ENCODE data around the gene ANK3. TPM values are rescaled to one million over a fixed set of nuclear protein-coding genes. Genes with fewer than 3 reads are reported as not detected.

ANK3 gene
- total and polyA plus RNA-seq, 2 donors (not counting 3 experiments of a cell fraction or from before 2014, with no cell fraction given), result 0.88 to 8.5 TPM

DNA sequence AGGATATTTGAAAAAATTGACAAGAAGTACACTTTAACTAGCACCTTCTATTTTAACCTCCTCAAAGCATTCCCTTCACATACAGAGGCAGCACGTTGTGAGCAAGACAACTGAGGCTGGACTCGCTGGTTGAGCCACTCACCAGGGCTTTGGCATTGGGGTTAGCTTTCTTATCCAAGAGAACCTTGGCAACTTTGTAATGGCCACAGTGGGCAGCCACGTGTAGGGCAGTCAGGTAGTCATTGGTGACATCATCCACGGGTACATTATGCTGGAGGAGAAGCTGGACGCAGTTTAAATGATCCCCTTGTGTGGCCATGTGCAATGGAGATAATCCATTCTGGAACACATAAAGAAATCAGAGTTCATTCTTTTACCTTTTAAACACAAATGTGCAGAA lies 181.8 kb downstream of the ANK3 start:
- dilution Hi-C loops (cut with MboI; ENCODE audit: extremely low pct_ligation_motif_present, low sequenced_read_pairs), result no loop called here
- Histone ChIP-seq H3K9me1 (replicated peaks; ENCODE audit: control insufficient read depth, extremely low read depth, insufficient read depth, low read length) (no peaks in the 10 kb centered on the region), H2AFZ (ENCODE audit: low read depth, low read length) (no peak overlapping the region), H3K27ac (ENCODE audit: insufficient read depth, low read depth, low read length) (no peak overlapping the region), H3K27me3 (ENCODE audit: control insufficient read depth in 2 of 2, insufficient read depth in 2 of 2, low read length in 2 of 2) (no peaks in the 10 kb centered on the region), H3K9ac (replicated peaks; ENCODE audit: extremely low read depth, insufficient read depth, low read length) (no peak overlapping the region), H3K9me3 (replicated peaks; ENCODE audit: control insufficient read depth, insufficient read depth, low read length) (no peaks in the 10 kb centered on the region), H3K4me1 (ENCODE audit: control insufficient read depth, extremely low read depth, insufficient read depth, low read length) (peaks cover 8% of the 10 kb centered on the region), H3K79me2 (ENCODE audit: control insufficient read depth, insufficient read depth, low read length) (no peaks in the 10 kb centered on the region), H3K4me2 (ENCODE audit: insufficient read depth, low read length) (no peak overlapping the region), H3K4me3 (replicated peaks in 1 of 3; ENCODE audit: insufficient read depth in 1 of 3, low read depth in 1 of 3, low read length in 3 of 3) (no peak overlapping the region), H3K36me3 (ENCODE audit: control insufficient read depth in 2 of 2, extremely low read depth in 1 of 2, insufficient read depth in 2 of 2, low read length in 2 of 2) (no peaks in the 10 kb centered on the region), H4K20me1 (replicated peaks; ENCODE audit: control insufficient read depth, extremely low read depth, insufficient read depth, low read length) (no peaks in the 10 kb centered on the region)
- POLR2A ChIA-PET, result no interaction called here
- CTCF ChIA-PET, result interaction anchor here (0.6 to 5.9 kb wide), 22 partner anchors 9 to 582 kb away, joined by 3 to 128 read pairs (median 8); no protein-coding TSS in a partner anchor
- DNase-seq (ENCODE audit: low read depth, low spot score), result no peak
- BruUV-seq (replicated peaks), result no TSS peak
- TF ChIP-seq POLR2A (IDR thresholded peaks at IDR 0.05; ENCODE audit: low read depth, low read length) (no peak), MYC (IDR thresholded peaks at IDR 0.05; ENCODE audit: low read depth, low read length) (no peak), FOS (IDR thresholded peaks at IDR 0.05; ENCODE audit: borderline replicate concordance, insufficient read depth, low read length) (no peak), GATA2 (IDR thresholded peaks at IDR 0.05; ENCODE audit: insufficient read depth, insufficient read length, low read depth, low read length) (no peak)
- TF ChIP-seq, protein P1, sequence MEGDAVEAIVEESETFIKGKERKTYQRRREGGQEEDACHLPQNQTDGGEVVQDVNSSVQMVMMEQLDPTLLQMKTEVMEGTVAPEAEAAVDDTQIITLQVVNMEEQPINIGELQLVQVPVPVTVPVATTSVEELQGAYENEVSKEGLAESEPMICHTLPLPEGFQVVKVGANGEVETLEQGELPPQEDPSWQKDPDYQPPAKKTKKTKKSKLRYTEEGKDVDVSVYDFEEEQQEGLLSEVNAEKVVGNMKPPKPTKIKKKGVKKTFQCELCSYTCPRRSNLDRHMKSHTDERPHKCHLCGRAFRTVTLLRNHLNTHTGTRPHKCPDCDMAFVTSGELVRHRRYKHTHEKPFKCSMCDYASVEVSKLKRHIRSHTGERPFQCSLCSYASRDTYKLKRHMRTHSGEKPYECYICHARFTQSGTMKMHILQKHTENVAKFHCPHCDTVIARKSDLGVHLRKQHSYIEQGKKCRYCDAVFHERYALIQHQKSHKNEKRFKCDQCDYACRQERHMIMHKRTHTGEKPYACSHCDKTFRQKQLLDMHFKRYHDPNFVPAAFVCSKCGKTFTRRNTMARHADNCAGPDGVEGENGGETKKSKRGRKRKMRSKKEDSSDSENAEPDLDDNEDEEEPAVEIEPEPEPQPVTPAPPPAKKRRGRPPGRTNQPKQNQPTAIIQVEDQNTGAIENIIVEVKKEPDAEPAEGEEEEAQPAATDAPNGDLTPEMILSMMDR (IDR thresholded peaks at IDR 0.05; ENCODE audit: extremely low read depth in 1 of 2, insufficient read depth in 1 of 2, low read depth in 1 of 2, low read length in 2 of 2), result no peak
- TF ChIP-seq, protein P2, sequence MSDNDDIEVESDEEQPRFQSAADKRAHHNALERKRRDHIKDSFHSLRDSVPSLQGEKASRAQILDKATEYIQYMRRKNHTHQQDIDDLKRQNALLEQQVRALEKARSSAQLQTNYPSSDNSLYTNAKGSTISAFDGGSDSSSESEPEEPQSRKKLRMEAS (IDR thresholded peaks at IDR 0.05; ENCODE audit: insufficient read depth, insufficient read length), result no peak
- no peak for FAIRE-seq
- intact Hi-C loops (cut with micrococcal nuclease), result loop anchor here (1.0 to 10.0 kb wide), 8 partner anchors 33 to 581 kb away; partner anchors contain the start of gene CCDC6
